GM12891 (cell line): ENCODE measurements around the gene SLC44A1.

ENCODE experiments used
- POLR2A ChIP-seq: IDR thresholded peaks from 2 replicates; pipeline ENCODE4 v1.6.1; 2011; ENCODE audit warnings: low read depth, low read length, control low read depth
- POLR2AphosphoS5 ChIP-seq: IDR thresholded peaks from 2 replicates; pipeline ENCODE4 v1.6.1; 2011; ENCODE audit warnings: low read depth, low read length, control low read depth
- TAF1 ChIP-seq: IDR thresholded peaks from 2 replicates; pipeline ENCODE4 v1.6.1; 2011; ENCODE audit warnings: low read depth, low read length, control low read depth

- TF ChIP-seq POLR2A (no peak), POLR2AphosphoS5 (no peak), TAF1 (no peak)
Measured at GRCh38 chr9:105439428-105439827, 195.0 kb downstream of the SLC44A1 start.
